B cell (primary cell): ENCODE data around the gene CIB1. TPM values are rescaled to one million over a fixed set of nuclear protein-coding genes. Genes with fewer than 3 reads are reported as not detected.
A peak's percentile ranks its signal among the peaks of the same experiment; 100 is the strongest.

ENCODE experiments used
- ATAC-seq: fragments of 200-7000 bp; cut with Tn5 transposase; one replicate; pipeline ENCODE4 v1.10.0; 2021; ENCODE audit warnings: low read depth, mild to moderate bottlenecking, moderate number of reproducible peaks, moderate library complexity
- CTCF ChIA-PET: fragments of 350-600 bp; sonication (Branson Sonifier 250); formaldehyde crosslinking; loops from one replicate; lab custom pipeline; 2021; ENCODE audit warnings: antibody characterized with exemption, inconsistent platforms; lab: Charles Lee
- POLR2A ChIA-PET: fragments of 350-600 bp; sonication (Branson Sonifier 250); formaldehyde crosslinking; loops from one replicate; lab custom pipeline; 2021; ENCODE audit warnings: antibody characterized with exemption; lab: Charles Lee
- DNase-seq: peaks from one replicate; pipeline ENCODE4 v3.0.0; 2013
- H2AFZ ChIP-seq: 2 replicates; pipeline ENCODE4 v1.6.1; 2012; ENCODE audit warnings: mild to moderate bottlenecking, low read depth, low read length; ENCODE audit not compliant: insufficient read depth, poor library complexity, severe bottlenecking
- H3K27ac ChIP-seq, 2 donors: 1 replicate in 1 of 2; 2 replicates in 1 of 2; pipeline ENCODE4 v1.5.1; 2012 to 2013; ENCODE audit warnings: low read length in 2 of 2, mild to moderate bottlenecking in 2 of 2, moderate library complexity in 1 of 2
- H3K27me3 ChIP-seq, 4 experiments: fragments of 200-600 bp in 1 of 4; sonication (generic) in 1 of 4; replicated peaks in 1 of 4; 1 replicate in 2 of 4; 2 replicates in 2 of 4; pipeline versions ENCODE4 v1.6.1 to v1.7.0; 2013 to 2016; ENCODE audit warnings: low read length in 3 of 4, mild to moderate bottlenecking in 2 of 4, mixed read lengths in 1 of 4, moderate library complexity in 1 of 4; ENCODE audit not compliant: insufficient read depth in 4 of 4, control insufficient read depth in 3 of 4; ENCODE audit errors: control extremely low read depth in 1 of 4
- H3K36me3 ChIP-seq, 2 experiments: replicated peaks in 1 of 2; 1 replicate in 1 of 2; 2 replicates in 1 of 2; pipeline versions ENCODE4 v1.6.1 to v1.7.1; 2013; ENCODE audit warnings: low read length in 1 of 2; ENCODE audit not compliant: insufficient read depth in 2 of 2, control insufficient read depth in 1 of 2; ENCODE audit errors: control extremely low read depth in 1 of 2, extremely low read depth in 1 of 2
- H3K4me1 ChIP-seq, 2 donors: fragments of 200-600 bp in 1 of 2; sonication (generic) in 1 of 2; 1 replicate in 1 of 2; 2 replicates in 1 of 2; pipeline versions ENCODE4 v1.5.1 to v1.6.1; 2013 to 2017; ENCODE audit warnings: low read length in 2 of 2; ENCODE audit not compliant: control insufficient read depth in 2 of 2, insufficient read depth in 2 of 2
- H3K4me2 ChIP-seq: replicated peaks from 2 replicates; pipeline ENCODE3; 2012; ENCODE audit warnings: mild to moderate bottlenecking, low read depth, low read length; ENCODE audit not compliant: poor library complexity, severe bottlenecking
- H3K4me3 ChIP-seq, 5 experiments: fragments of 200-600 bp in 1 of 5; sonication (generic) in 1 of 5; 1 replicate in 3 of 5; 2 replicates in 2 of 5; pipeline versions ENCODE4 v1.5.1 to v1.7.0; 2011 to 2016; ENCODE audit warnings: low read length in 4 of 5, mild to moderate bottlenecking in 4 of 5, low read depth in 2 of 5, control low read depth in 1 of 5, moderate library complexity in 1 of 5; ENCODE audit not compliant: insufficient read depth in 1 of 5; ENCODE audit errors: control extremely low read depth in 1 of 5, extremely low read depth in 1 of 5
- H3K79me2 ChIP-seq: fragments of 200-600 bp; sonication (generic); one replicate; pipeline ENCODE4 v1.6.0; 2016; ENCODE audit warnings: low read length; ENCODE audit not compliant: control insufficient read depth, insufficient read depth
- H3K9ac ChIP-seq: fragments of 200-600 bp; sonication (generic); 2 replicates; pipeline ENCODE4 v1.6.1; 2017; ENCODE audit warnings: mild to moderate bottlenecking, low read length, moderate library complexity
- H3K9me3 ChIP-seq, 3 donors: one replicate each; pipeline versions ENCODE4 v1.6.1 to v1.7.1; 2013; ENCODE audit warnings: low read length in 2 of 3; ENCODE audit not compliant: control insufficient read depth in 2 of 3, insufficient read depth in 1 of 3; ENCODE audit errors: control extremely low read depth in 1 of 3
- H4K20me1 ChIP-seq: 2 replicates; pipeline ENCODE4 v1.6.0; 2012; ENCODE audit warnings: mild to moderate bottlenecking, low read length; ENCODE audit not compliant: insufficient read depth, control insufficient read depth, poor library complexity, severe bottlenecking
- H3K27ac Mint-ChIP-seq: one replicate; pipeline ENCODE4 v1.8.0; 2021; ENCODE audit warnings: mixed read lengths
- H3K27me3 Mint-ChIP-seq: one replicate; pipeline ENCODE4 v1.8.0; 2021; ENCODE audit warnings: mixed read lengths
- H3K4me1 Mint-ChIP-seq: one replicate; pipeline ENCODE4 v1.8.0; 2021; ENCODE audit warnings: mixed read lengths
- H3K4me3 Mint-ChIP-seq: one replicate; pipeline ENCODE4 v1.8.0; 2021; ENCODE audit warnings: mixed read lengths
- H3K9me3 Mint-ChIP-seq: one replicate; pipeline ENCODE4 v1.8.0; 2022; ENCODE audit warnings: mixed read lengths; ENCODE audit not compliant: insufficient read depth
- CTCF ChIP-seq: fragments of 200-600 bp; IDR thresholded peaks from one replicate; pipeline ENCODE4 v1.8.0; 2022; ENCODE audit warnings: antibody characterized with exemption, mild to moderate bottlenecking
- EZH2 ChIP-seq: IDR thresholded peaks from 2 replicates; pipeline ENCODE4 v1.6.1; 2012; ENCODE audit warnings: borderline replicate concordance, low read depth, mild to moderate bottlenecking, moderate library complexity, low read length; ENCODE audit not compliant: insufficient read depth, poor library complexity, severe bottlenecking
- WGBS: methylation state at CpG from one replicate; pipeline ENCODE4 v1.1.5; 2013; ENCODE audit warnings: missing lambda C conversion rate; ENCODE audit not compliant: insufficient coverage; 5-methylcytosine and 5-hydroxymethylcytosine counted together
- intact Hi-C: fragments of 100-400 bp; cut with micrococcal nuclease; formaldehyde crosslinking; loops from one replicate; pipeline ENCODE4 v1.10.0; 2022
- polyA plus RNA-seq: library from polyadenylated mRNA; depleted of rRNA; stranded (reverse); fragments of >200 nt; gene quantifications from 2 replicates; pipeline ENCODE4 v1.2.3, GENCODE V29; 2012
- total RNA-seq, 2 donors: library from RNA; stranded (reverse); fragments of 120-200 nt in 1 of 2; gene quantifications; 1 replicate in 1 of 2; 2 replicates in 1 of 2; pipeline versions ENCODE4 v1.2.3 to v1.2.4, GENCODE V29; 2013 to 2022

The CIB1 gene
- total and polyA plus RNA-seq, 2 donors (not counting 1 experiment from before 2014, with no cell fraction given), result 153 to 157 TPM

- H3K36me3 ChIP-seq, result peaks cover 0 to 14% of the 10 kb centered on the region in 2 experiments
- H3K27ac Mint-ChIP-seq, result peak overlapping the region; percentile 97
Observed at GRCh38 chr15:90192961-90193786, 40.6 kb downstream of the CIB1 start.

More at GRCh38 chr15:90192961-90193786, 40.6 kb downstream of the CIB1 start:
- ATAC-seq (no peak), DNase-seq (no peak)
- Mint-ChIP-seq H3K4me1 (peaks cover 79% of the 10 kb centered on the region), H3K27me3 (no peaks in the 10 kb centered on the region), H3K9me3 (no peaks in the 10 kb centered on the region), H3K4me3 (peak overlapping the region; percentile 87)
- Histone ChIP-seq H3K4me1 (peaks cover 71 to 86% of the 10 kb centered on the region in 2 donors), H3K79me2 (peaks cover 62% of the 10 kb centered on the region), H4K20me1 (no peaks in the 10 kb centered on the region), H3K27me3 (no peaks in the 10 kb centered on the region), H3K9ac (peak overlapping the region; percentile 46), H3K4me3 (peak overlapping the region; percentile 28 to 58 (median 53)), H3K9me3 (no peaks in the 10 kb centered on the region), H3K4me2 (peak overlapping the region; percentile 83), H2AFZ (peak overlapping the region; percentile 32), H3K27ac (peak overlapping the region; percentile 88 to 91)
- ChIA-PET CTCF (interaction anchor here (0.6 to 12.1 kb wide), 10 partner anchors 8 to 593 kb away, joined by 3 to 274 read pairs (median 20); partner anchors contain the start of genes CIB1, GDPGP1 and SEMA4B), POLR2A (interaction anchor here (0.6 to 6.2 kb wide), 8 partner anchors 9 to 519 kb away, joined by 5 to 163 read pairs (median 14); partner anchors contain the start of genes CIB1, GDPGP1 and SEMA4B)
- WGBS, result 25% methylated on average over 15 of the region's 16 CpGs
- TF ChIP-seq CTCF (no peak), EZH2 (no peak)
- intact Hi-C loops, result loop anchor here (1.0 to 5.0 kb wide), 2 partner anchors 9 to 739 kb away; partner anchors contain the start of gene HDDC3
